Measurements from ENCODE around the gene RFC2. TPM values are rescaled to one million over a fixed set of nuclear protein-coding genes. Genes with fewer than 3 reads are reported as not detected.
A peak's percentile ranks its signal among the peaks of the same experiment; 100 is the strongest.

Gene RFC2
- total RNA-seq, 2 experiments from 2014 or later = 70.5 to 76.8 TPM

- no peak for DNase-seq
- no peak for ATAC-seq
- H3K9me3 Mint-ChIP-seq (ENCODE audit: low read depth) = no peaks in the 10 kb centered on the region
- H3K27me3 Mint-ChIP-seq = no peaks in the 10 kb centered on the region
- CTCF ChIA-PET = interaction anchor here (1.1 to 2.0 kb wide), 4 partner anchors 10 to 216 kb away, joined by 3 to 9 read pairs (median 6); no protein-coding TSS in a partner anchor
- peaks cover 59% of the 10 kb centered on the region for H3K4me1 Mint-ChIP-seq
- peaks cover 55% of the 10 kb centered on the region for H3K36me3 Mint-ChIP-seq
- no peak overlapping the region for H3K4me3 Mint-ChIP-seq
- H3K27ac Mint-ChIP-seq = peak overlapping the region; percentile 22
Measured at GRCh38 chr7:74185016-74185415, 69.2 kb downstream of the RFC2 start.

DNA sequence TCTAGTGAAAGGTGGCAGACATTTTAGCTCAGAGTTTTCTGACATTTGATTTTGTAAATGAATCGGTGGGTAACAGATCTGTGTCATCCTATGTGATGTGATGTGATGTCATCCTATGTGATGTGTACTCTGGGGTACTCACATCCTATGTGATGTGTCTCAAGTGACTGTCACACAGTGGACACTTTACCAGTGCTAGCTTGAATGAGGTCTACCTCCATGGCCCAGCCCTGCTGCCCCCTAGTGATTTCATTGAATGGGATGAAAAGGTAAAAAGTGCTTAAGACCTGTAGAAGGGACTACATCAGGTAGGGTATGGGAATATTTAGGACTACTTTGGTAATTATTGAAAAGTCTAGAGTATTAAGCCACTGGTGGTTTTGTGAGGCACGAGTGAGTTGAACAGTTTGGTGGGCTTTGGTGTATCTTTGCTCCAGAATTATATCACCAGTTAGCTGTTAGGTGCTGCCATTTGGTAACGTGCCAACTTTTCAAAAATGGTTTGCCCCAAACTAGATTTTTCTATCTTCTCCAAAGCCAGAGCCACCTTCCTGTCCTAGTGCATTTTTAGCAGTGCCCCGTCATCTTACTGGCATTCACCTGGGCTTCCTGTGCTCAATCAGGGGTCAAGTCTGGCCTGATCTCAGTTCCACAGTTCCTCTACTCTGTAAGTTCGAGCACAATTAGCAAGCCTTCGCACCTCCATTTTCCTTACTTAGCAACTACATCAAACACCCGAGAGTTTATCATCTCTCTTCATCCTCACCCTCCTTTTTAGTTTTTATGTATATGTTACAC lies 70.3 kb downstream of the RFC2 start:
- peaks cover 66% of the 10 kb centered on the region for H3K4me1 Mint-ChIP-seq
- H3K9me3 Mint-ChIP-seq (ENCODE audit: low read depth) = no peaks in the 10 kb centered on the region
- peak; percentile 73 for ATAC-seq

DNA sequence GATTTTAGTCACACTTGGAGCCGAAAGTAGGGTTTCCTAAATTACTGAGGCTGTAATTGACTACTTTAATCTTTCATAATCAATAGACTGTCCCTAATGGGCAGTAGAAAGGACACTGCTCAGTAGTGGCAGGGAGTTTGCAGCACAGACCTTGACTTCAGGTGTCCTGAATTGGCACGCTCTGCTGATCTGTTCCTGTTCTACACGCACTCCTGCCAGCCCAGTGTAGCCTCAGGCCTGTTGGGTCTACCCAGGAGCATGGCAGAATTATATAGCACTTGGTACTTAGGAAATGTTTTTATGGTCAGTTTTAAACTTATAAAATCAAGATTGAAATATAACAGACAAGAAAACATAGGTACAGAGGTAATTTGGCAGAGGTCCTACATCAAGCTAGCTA lies 71.1 kb downstream of the RFC2 start:
- Mint-ChIP-seq H3K27me3 (no peaks in the 10 kb centered on the region), H3K4me1 (peaks cover 70% of the 10 kb centered on the region), H3K36me3 (peaks cover 44% of the 10 kb centered on the region), H3K9me3 (ENCODE audit: low read depth) (no peaks in the 10 kb centered on the region), H3K27ac (peak overlapping the region; percentile 54), H3K4me3 (no peak overlapping the region)
- CTCF ChIA-PET = interaction anchor here (0.6 to 2.0 kb wide), 14 partner anchors 8 to 269 kb away, joined by 3 to 16 read pairs (median 4); partner anchors contain the start of genes LAT2, LIMK1 and RFC2
- ATAC-seq = no peak
- DNase-seq = no peak

More for the DNA sequence above, 70.3 kb downstream of the RFC2 start:
- peak overlapping the region; percentile 54 for H3K27ac Mint-ChIP-seq
- H3K36me3 Mint-ChIP-seq = peaks cover 47% of the 10 kb centered on the region
- no peaks in the 10 kb centered on the region for H3K27me3 Mint-ChIP-seq
- DNase-seq = peak; percentile 50
- CTCF ChIA-PET = interaction anchor here (0.6 to 2.0 kb wide), 16 partner anchors 9 to 268 kb away, joined by 3 to 16 read pairs (median 4); partner anchors contain the start of genes LAT2, LIMK1 and RFC2
- H3K4me3 Mint-ChIP-seq = no peak overlapping the region

DNA sequence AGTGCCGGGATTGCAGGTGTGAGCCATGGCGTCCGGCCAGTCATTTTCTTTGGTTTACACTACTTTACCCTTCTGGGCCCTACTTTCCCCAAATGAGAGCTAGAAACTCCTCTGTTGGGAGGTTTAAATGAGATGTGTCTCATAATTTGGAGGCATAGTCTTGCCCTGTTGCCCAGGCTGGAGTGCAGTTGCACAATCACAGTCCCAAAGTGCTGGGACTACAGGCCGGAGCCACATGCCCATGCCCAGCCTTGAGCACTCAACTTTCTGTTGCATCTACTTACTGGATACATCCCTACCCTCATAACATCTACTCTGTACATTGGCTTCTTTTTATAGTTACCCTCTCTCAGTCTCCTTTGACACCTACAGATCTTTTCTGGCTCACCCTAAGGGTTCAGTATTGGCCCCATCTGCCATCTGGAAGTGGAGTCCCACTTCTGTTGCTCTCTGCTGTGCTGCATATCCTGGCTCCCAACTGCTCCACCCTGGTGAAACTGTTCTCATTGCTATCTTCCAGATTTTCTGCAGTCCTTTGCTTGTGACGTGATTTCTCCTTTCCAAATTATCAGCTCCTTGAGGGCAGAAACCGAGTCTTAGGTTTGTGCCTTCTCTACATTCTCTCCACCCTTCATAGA lies 71.6 kb downstream of the RFC2 start:
- no peak overlapping the region for H3K4me3 Mint-ChIP-seq
- no peaks in the 10 kb centered on the region for H3K27me3 Mint-ChIP-seq
- H3K36me3 Mint-ChIP-seq = peaks cover 41% of the 10 kb centered on the region
- H3K9me3 Mint-ChIP-seq (ENCODE audit: low read depth) = no peaks in the 10 kb centered on the region
- no peak for ATAC-seq
- peak overlapping the region; percentile 35 for H3K27ac Mint-ChIP-seq
- peaks cover 73% of the 10 kb centered on the region for H3K4me1 Mint-ChIP-seq
- CTCF ChIA-PET = interaction anchor here (1.2 to 7.0 kb wide), 4 partner anchors 11 to 269 kb away, joined by 3 to 40 read pairs (median 6); no protein-coding TSS in a partner anchor
- DNase-seq = no peak

GRCh38 chr7:74181821-74182220 lies 72.4 kb downstream of the RFC2 start:
- ATAC-seq = no peak
- Mint-ChIP-seq H3K36me3 (peaks cover 41% of the 10 kb centered on the region), H3K9me3 (ENCODE audit: low read depth) (no peaks in the 10 kb centered on the region), H3K27ac (no peak overlapping the region), H3K4me3 (no peak overlapping the region), H3K27me3 (no peaks in the 10 kb centered on the region), H3K4me1 (peaks cover 73% of the 10 kb centered on the region)
- CTCF ChIA-PET = interaction anchor here (1.2 to 7.0 kb wide), 2 partner anchors 12 to 25 kb away, joined by 3 to 40 read pairs; no protein-coding TSS in a partner anchor
- DNase-seq = no peak

Small RNA genes within 50 kb of the gene (microRNA-seq; reads per million reads assigned to microRNA genes)
- 1,124 reads per million, percentile 85 among the genes with 10 or more reads in this experiment for gene MIR590

Other genes with a start within 250 kb of the RFC2 start
- gene ELN, start 226.2 kb downstream of the RFC2 start, total RNA-seq = not detected
- gene LIMK1, start 170.6 kb downstream of the RFC2 start, total RNA-seq = 10 to 100 TPM; 44.8 to 49.5 TPM
- 100 to 1,000 TPM; 278 to 322 TPM for gene EIF4H, start 80.0 kb downstream of the RFC2 start, total RNA-seq
- 10 to 100 TPM; 15.3 to 17.6 TPM for gene LAT2, start 44.4 kb downstream of the RFC2 start, total RNA-seq
- gene CLIP2, start 35.0 kb upstream of the RFC2 start, total RNA-seq = 1 to 10 TPM; 1.9 to 4.6 TPM
- under 1 TPM; 0.20 to 0.66 TPM for gene GTF2IRD1, start 199.5 kb upstream of the RFC2 start, total RNA-seq

All from activated CD8-positive, alpha-beta memory T cell treated with anti-CD3 and anti-CD28 coated beads, Interleukin-2, amount 10 ng/mL, durations not matched to agents 7 days and 5 days (primary cell).